ENCODE data around the gene CSNK1E. TPM values are rescaled to one million over a fixed set of nuclear protein-coding genes. Genes with fewer than 3 reads are reported as not detected.

Gene CSNK1E
- total RNA-seq, 1 experiment from 2014 or later = 118 TPM

DNA sequence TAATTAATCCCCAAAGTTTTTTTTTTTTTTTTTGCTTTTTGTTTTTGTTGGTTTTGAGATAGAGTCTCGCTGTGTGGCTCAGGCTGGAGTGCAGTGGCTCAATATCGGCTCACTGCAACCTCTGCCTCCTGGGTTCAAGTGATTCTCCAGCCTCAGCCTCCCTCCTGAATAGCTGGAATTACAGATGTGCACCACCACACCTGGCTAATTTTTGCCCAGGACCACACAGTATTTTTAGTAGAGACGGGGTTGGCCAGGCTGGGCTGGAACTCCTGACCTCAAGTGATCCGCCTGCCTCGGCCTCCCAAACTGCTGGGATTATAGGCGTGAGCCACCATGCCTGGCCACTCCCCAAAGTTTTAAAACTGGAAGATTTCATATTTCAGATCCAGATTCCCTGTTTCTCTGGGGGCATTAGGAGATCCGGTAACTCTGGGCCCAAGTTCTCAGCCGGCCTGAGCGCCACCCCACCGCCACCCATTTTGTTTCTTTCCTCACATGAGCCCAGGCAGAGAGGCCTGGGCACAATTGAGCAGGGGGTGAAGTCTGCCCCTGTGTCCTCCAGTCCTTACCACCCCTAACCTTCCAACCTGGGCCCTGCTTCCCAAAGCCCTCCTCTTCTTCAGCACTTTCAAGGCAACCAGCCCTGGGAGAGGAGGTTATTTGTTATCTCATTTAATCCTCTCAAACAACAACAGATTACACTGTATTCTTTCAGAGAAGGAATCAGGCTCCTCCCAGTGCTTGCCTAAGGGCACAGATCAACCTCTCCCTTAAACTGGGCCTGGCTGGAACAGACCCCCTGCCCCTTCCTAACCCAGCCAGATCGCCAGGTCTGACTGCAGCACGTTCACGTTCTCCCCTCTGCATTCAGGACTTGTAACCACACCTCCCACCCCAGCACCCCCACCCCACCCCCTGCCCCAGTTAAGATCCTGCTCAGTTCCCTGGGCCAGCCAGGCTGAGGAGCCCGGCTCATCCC lies 1.9 kb upstream of the CSNK1E start:
- H3K27me3 ChIP-seq (replicated peaks) = no peaks in the 10 kb centered on the region

GRCh38 chr22:38317995-38318715 lies 922 bp upstream of the CSNK1E start:
- H3K27me3 ChIP-seq (replicated peaks) = no peaks in the 10 kb centered on the region
- H3K9me3 ChIP-seq (replicated peaks) = no peaks in the 10 kb centered on the region
- H3K4me3 ChIP-seq = peak overlapping the region; percentile 80
- DNase-seq (ENCODE audit: low read depth in 1 of 2, low spot score in 2 of 2) = peak; percentile 87 to 93
- peaks cover 16% of the 10 kb centered on the region for H3K36me3 ChIP-seq
- peak overlapping the region; percentile 78 for H3K27ac ChIP-seq
- H3K4me1 ChIP-seq (replicated peaks) = peaks cover 45% of the 10 kb centered on the region

More for the DNA sequence above, 1.9 kb upstream of the CSNK1E start:
- peak overlapping the region; percentile 78 for H3K27ac ChIP-seq
- DNase-seq (ENCODE audit: low read depth in 1 of 2, low spot score in 2 of 2) = no peak
- no peaks in the 10 kb centered on the region for H3K9me3 ChIP-seq (replicated peaks)
- H3K36me3 ChIP-seq = peaks cover 10% of the 10 kb centered on the region
- H3K4me1 ChIP-seq (replicated peaks) = peaks cover 35% of the 10 kb centered on the region
- H3K4me3 ChIP-seq = no peak overlapping the region

DNA sequence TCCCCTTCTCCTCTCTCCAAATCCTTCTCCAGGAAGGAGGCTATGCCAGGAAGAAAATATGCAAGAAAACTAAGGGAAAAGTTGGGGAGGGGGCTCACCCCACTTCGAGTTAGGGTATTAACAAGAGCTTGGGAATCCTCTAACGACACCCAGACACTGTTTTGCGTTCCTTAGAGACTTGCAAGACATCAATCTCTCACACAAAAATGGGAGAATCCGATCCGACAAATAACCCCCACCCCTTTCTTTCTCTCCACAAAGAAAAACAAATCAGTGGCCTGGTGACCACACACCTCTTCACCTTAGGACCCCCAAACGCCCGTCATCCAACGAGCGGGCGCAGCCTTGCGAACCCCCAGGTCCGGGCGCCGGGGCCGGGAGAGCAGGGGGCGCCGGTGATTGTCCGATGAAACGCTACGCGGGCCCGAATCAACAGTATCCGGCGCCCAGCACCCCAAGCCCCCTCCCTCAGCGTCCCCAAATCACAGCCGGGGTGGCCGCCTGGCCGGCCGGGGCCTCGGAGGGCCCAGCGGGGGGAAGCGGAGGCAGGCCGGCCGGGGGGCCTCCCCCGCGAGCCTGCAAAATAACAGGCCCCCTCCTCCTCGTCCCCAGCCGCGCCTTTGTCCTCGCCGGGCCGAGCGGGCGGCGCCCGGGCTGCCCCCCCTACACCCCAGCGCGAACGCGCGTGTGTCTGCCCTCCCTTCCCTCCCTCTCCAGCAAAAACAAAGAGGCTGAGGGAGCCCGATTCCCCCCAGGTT lies 690 bp downstream of the CSNK1E start:
- peaks cover 61% of the 10 kb centered on the region for H3K4me1 ChIP-seq (replicated peaks)
- H3K27ac ChIP-seq = peak overlapping the region; percentile 88
- peak in 1 of 2 experiments; percentile 75 for DNase-seq (ENCODE audit: low read depth in 1 of 2, low spot score in 2 of 2)
- no peaks in the 10 kb centered on the region for H3K27me3 ChIP-seq (replicated peaks)
- H3K36me3 ChIP-seq = peaks cover 32% of the 10 kb centered on the region
- peak overlapping the region; percentile 80 for H3K4me3 ChIP-seq
- H3K9me3 ChIP-seq (replicated peaks) = no peaks in the 10 kb centered on the region

GRCh38 chr22:38315823-38316363 lies 1.3 kb downstream of the CSNK1E start:
- peaks cover 67% of the 10 kb centered on the region for H3K4me1 ChIP-seq (replicated peaks)
- peak overlapping the region; percentile 88 for H3K27ac ChIP-seq
- H3K27me3 ChIP-seq (replicated peaks) = no peaks in the 10 kb centered on the region
- no peaks in the 10 kb centered on the region for H3K9me3 ChIP-seq (replicated peaks)
- DNase-seq (ENCODE audit: low read depth in 1 of 2, low spot score in 2 of 2) = peak in 1 of 2 experiments; percentile 71
- peaks cover 38% of the 10 kb centered on the region for H3K36me3 ChIP-seq
- peak overlapping the region; percentile 80 for H3K4me3 ChIP-seq

DNA sequence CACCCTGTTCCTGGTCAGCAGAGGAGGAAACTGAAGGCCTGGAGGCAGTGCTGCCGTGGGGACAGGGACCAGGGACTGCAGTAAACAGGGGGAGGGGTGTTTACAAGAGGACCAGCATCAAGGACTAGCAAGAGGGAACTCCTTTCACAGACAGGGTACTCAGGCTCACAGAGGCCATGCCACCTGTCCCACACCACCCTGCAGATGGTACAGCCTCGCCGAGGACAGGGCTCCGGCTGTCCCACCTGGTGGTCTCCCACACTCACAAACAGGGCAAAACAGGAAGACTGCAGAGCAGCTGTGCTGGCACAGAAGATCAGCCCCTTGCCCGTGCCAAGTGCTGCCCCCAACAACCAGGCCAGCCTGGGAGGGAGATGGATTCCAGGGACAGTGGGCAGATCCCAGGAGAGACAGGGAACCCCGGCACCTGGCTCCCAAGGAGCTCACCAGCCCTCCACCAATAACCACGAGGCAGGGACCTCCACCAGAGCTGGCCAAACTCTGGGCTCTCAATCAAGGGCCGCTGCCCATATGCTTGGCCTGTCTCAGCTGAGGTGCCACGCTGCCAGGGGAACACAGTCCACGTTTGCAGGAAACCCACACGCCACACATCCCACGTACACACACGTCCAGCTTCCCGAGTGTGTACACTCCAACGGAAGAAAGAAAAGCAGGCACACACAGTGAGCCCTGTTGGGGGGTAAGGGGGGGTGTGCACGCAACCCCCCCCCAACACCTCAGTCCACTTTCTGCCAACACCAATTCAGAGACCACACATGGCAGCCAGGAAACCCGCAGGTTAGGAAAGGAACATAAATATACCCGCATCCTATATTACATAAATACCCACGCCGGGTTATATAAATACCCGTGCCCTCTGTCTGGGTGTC lies 2.1 kb downstream of the CSNK1E start:
- DNase-seq (ENCODE audit: low read depth in 1 of 2, low spot score in 2 of 2) = peak in 1 of 2 experiments; percentile 46
- Histone ChIP-seq H3K4me1 (replicated peaks) (peaks cover 74% of the 10 kb centered on the region), H3K9me3 (replicated peaks) (no peaks in the 10 kb centered on the region), H3K4me3 (peak overlapping the region; percentile 80), H3K36me3 (peaks cover 46% of the 10 kb centered on the region), H3K27ac (peak overlapping the region; percentile 88), H3K27me3 (replicated peaks) (no peaks in the 10 kb centered on the region)

DNA sequence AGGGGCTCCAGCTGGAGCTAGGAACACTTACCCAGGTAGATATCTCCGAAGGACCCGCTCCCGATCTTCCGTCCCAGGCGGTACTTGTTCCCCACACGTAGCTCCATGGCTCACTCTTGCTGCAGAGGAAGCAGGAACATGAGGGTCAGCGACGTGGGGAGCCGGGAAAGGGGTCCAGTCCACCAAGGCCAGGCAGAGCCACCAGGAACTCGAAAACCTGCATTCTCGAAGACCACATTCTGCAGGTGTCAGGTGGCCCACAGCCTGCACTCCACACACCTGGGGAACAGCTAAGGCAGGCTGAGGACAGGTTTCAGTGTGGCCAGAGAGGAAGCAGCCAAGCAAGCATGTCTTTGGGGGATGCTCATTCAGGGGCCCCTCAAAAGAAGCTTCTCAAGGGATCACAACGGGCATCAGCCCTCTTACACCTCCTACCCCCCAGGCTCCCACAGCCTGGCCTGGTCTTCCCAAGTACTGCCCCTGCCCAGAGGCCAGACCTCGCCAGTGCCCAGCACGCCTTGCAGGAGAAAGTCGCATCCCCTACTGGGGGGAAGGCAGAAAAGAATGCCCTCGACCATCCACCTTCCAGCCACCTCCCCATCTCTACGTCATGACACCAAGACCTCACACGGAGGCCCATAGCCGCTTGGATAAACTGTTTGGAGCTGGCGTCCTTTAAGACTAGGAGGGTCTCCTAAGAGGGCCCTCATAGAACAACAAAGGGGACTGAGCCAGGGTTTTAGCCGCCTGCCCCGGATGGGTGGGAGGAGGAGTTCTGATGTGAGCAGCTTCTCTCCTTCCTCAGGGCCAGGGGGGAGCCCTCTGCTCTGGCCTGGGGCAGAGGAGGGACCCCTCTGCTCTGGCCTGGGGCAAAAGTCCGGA lies 2.9 kb downstream of the CSNK1E start:
- H3K27me3 ChIP-seq (replicated peaks) = no peaks in the 10 kb centered on the region
- H3K9me3 ChIP-seq (replicated peaks) = no peaks in the 10 kb centered on the region
- peak; percentile 93 to 94 for DNase-seq (ENCODE audit: low read depth in 1 of 2, low spot score in 2 of 2)
- peak overlapping the region; percentile 88 for H3K27ac ChIP-seq
- H3K4me3 ChIP-seq = peak overlapping the region; percentile 80
- peaks cover 80% of the 10 kb centered on the region for H3K4me1 ChIP-seq (replicated peaks)
- peaks cover 54% of the 10 kb centered on the region for H3K36me3 ChIP-seq

DNA sequence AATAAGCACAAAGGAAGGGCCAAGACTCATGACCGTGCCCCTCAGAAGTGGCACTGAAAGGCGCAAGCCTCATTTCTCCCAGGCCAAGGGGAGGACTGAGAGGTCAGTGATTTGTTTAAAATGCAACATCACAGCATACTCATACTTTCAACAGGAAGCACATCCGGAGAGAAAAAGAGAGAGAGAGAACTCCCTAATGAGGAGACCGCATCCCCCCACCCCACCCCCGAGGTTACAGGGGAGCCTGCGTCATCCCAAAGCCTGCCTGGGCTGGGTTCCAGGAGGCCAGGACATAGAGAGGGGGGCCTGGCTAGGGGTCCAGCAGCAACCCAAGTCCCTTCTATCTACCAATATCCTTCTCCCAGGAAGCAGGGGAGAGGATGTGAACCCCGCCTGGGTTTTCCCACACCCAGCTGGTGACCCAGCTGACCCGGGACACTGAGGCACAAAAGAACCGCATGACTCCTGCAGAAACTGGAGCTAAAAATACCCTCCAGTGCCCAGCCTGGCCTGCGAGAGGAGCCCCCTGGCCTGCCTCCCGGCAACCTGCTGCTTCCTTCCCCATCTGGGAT lies 3.8 kb downstream of the CSNK1E start:
- Histone ChIP-seq H3K9me3 (replicated peaks) (no peaks in the 10 kb centered on the region), H3K27ac (peak overlapping the region; percentile 88), H3K27me3 (replicated peaks) (no peaks in the 10 kb centered on the region), H3K36me3 (peaks cover 63% of the 10 kb centered on the region), H3K4me3 (peak overlapping the region; percentile 80), H3K4me1 (replicated peaks) (peaks cover 72% of the 10 kb centered on the region)
- peak; percentile 94 to 96 for DNase-seq (ENCODE audit: low read depth in 1 of 2, low spot score in 2 of 2)

GRCh38 chr22:38312261-38312800 lies 4.9 kb downstream of the CSNK1E start:
- H3K9me3 ChIP-seq (replicated peaks) = no peaks in the 10 kb centered on the region
- no peak for DNase-seq (ENCODE audit: low read depth in 1 of 2, low spot score in 2 of 2)
- H3K36me3 ChIP-seq = peaks cover 74% of the 10 kb centered on the region
- no peaks in the 10 kb centered on the region for H3K27me3 ChIP-seq (replicated peaks)
- H3K4me1 ChIP-seq (replicated peaks) = peaks cover 61% of the 10 kb centered on the region
- H3K4me3 ChIP-seq = peak overlapping the region; percentile 80; the same call in 1 of the 2 replicates
- H3K27ac ChIP-seq = peak overlapping the region; percentile 88

GRCh38 chr22:38311323-38311620 lies 6.0 kb downstream of the CSNK1E start:
- H3K36me3 ChIP-seq = peaks cover 80% of the 10 kb centered on the region
- H3K4me1 ChIP-seq (replicated peaks) = peaks cover 62% of the 10 kb centered on the region
- peak; percentile 70 for DNase-seq (ENCODE audit: low read depth in 1 of 2, low spot score in 2 of 2)
- H3K4me3 ChIP-seq = no peak overlapping the region
- H3K27me3 ChIP-seq (replicated peaks) = no peaks in the 10 kb centered on the region
- H3K27ac ChIP-seq = peak overlapping the region; percentile 88
- H3K9me3 ChIP-seq (replicated peaks) = no peaks in the 10 kb centered on the region

GRCh38 chr22:38310518-38311322 lies 6.5 kb downstream of the CSNK1E start:
- Histone ChIP-seq H3K4me1 (replicated peaks) (peaks cover 68% of the 10 kb centered on the region), H3K9me3 (replicated peaks) (no peaks in the 10 kb centered on the region), H3K27me3 (replicated peaks) (no peaks in the 10 kb centered on the region), H3K36me3 (peaks cover 85% of the 10 kb centered on the region), H3K4me3 (no peak overlapping the region), H3K27ac (peak overlapping the region; percentile 88)
- peak in 1 of 2 experiments; percentile 21 for DNase-seq (ENCODE audit: low read depth in 1 of 2, low spot score in 2 of 2)

Data from SJSA1 (cell line).